ENCODE results near the gene SBSN.

SBSN gene

DNA sequence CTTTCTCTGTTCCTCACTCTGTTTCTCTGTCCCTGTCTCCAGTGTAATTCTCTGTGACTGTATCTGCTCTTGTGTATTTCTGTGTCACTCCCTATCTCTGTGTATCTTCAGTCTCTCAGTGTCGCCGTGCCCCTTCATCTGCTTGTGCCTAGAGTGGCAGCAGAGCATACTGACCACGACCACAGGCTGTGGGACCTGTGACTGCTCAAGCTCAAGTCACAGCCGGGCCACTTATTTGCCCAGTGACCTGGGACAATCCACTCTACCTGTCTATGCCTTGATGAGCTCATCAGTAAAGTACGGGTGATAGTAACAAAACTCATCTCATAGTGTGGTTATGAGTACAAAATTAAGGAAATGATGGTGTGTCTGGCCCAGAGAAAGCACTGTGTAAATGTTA, 26.0 kb upstream of the SBSN start:
- no peak for DNase-seq

DNA sequence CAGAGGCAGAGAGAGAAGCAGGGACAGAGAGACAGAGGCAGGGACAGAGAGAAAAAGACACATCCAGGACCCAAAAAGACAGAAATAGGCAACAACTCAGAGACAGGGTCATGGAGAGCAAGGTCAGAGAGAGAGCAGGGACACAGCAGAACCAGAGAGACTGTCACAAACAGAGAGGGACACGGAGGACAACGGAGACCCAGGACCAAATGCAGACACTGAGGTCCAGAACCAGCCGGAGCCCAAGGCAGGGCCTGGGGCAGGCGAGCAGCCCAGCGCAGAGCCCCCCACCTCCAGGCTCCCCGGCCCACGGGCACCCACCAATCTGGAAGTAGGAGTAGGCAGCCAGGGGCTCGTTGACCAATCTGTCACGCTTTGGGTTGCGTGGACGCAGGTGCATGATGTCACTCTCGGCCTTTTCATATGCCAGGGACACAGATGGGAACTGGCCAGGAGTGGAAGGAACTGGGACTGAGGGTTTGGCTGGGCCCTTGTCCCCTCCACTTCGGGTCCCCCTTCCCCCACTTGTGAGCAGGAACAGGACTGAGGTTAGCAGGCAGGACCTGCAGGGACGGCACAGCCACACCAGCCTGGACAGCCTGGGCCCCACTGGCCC, 25.4 kb upstream of the SBSN start:
- DNase-seq = no peak

DNA sequence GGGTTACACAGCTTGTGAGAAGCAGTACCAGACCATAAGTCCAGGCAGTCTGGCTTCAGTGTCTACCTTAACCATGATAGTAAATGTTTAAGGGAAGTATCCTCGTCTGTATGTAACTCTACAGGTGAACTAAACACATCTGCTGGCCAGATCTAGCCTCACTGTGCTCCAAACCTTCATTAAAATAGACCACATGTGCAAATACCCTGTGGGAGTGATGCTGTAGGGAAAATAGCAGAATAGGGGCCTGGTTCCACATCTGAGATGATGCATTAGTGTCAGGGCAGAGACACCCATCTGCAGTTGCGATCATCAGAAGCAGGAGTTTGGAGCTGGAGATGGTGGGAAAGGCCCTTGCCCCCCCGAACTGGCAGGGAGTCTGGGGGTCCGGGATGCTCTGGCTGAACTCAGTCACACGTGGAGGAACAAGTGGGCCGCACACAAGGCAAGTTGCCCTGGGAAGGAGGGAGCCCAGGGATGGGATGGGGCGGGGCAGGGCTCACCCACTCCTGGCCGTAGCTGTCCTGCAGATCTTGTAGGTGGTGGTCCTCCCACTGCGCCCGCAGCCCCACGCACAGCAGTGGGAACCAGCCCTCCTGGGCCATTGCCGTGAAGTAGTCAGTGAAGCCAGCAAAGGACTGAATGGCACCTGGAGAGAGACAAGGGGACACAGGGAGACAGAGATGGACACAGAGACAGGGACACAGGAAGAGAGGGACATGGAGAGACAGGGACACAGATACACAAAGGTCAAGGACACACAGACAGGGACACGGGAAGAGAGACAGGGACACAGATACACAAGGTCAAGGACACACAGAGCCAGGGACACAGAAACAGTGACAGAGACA, 24.6 kb upstream of the SBSN start:
- no peak for DNase-seq

DNA sequence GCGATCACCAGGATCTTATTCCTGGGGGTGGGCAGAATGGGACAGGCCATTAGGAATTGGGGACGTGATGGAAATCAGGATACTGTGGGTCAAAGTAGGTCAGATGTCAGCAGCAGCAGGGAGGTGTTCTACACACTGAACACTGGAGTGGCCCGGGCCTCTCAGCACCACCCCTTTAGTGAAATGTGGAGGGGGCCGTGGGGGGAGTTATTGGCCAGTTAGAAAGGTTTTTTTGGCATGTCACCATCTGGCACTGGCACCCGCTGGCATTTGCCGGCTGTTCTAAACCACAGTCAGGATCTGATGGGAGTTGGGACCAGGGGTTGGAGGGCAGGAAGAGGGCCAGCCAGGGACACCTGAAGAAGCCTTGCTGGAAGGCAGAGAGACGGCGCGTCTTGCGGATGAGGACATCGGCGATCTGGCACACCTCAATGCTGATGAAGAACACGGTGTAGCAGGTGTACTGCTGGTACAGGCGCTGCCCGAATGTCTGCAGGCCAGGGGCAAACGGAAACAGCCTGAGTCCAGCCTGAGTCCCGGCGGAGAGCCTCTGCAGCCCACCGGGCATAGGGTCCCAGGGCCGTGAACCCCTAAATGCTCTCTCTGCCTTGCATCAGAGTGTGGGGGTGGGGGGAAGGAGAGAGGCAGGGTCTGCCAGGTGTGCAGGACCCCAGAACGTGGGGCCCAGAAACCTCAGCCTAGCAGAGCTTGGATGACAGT, 23.1 kb upstream of the SBSN start:
- no peak for DNase-seq

DNA sequence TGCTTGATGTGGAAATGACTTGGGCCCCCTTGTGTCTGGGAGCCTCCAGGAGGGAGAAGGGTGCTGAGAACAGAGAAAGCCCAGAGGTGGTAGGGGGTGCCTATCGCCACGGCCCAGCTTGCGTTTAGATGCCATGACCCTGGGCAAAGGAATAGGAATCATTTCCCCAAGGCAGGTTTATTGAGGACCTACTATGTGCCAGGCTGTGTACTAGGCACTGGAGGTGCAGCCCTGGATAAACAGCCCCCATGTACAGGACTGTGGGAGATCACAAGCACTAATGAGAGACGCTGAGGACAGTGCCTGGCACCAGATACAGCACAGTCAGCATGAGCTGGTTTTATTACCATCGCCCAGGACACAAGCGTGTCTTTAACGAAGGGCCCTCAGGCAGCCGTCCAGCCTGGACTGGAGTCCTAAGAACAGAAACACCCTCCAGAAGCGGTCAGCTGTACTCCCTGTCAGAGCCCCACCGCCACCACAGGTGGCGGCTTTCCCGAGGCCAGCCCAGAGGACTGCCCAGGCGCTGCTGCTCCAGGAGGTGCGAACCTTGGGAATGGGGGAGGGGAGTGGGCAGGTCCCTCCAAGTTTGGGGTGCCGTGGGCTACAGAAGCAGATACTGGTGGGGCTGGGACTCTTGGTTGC, 21.9 kb upstream of the SBSN start:
- no peak for DNase-seq

DNA sequence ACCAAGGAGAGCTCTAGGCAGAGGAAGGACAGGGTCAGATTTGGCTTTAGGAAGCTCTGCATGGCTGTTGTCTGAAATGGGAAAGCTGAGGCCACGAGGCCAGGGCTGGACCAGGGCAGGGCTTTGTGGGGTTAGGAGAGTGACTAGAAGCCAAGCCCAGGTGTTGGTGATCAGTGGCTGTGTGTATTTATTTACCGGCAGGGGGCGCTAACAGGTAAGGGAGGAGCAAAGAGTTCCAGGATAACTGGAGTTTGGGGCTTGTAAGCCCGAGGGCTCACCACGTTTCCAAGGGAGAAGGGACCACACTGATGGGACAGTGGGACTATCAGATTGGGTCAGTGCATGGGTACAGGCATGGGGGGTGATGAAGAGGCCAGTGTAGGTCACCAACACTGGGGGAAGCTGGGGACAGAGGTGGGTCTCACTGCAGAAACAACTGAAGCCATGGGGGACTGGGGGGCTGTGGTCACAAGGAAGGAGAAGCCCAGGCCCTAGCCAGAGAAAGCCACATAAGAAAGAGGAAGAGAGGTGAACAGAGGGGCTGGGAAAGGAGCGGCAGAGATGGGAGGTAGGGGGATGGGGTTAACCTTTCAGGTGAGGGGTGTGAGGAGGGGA, 21.2 kb upstream of the SBSN start:
- peak; percentile 92 for DNase-seq

DNA sequence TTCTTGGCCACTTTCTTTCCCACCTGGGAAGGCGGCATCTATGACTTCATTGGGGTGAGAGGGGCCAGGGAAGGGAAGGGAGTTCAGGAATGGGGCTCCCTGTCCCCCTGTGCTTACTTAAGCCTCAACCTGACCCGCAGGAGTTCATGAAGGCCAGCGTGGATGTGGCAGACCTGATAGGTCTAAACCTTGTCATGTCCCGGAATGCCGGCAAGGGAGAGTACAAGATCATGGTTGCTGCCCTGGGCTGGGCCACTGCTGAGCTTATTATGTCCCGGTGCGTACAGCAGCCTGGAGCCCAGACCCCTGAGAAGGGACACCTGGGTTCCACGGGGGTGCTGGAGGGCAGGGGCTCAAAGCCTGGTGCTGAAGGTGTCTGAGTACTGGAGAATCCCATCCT, 18.4 kb upstream of the SBSN start:
- DNase-seq = no peak

DNA sequence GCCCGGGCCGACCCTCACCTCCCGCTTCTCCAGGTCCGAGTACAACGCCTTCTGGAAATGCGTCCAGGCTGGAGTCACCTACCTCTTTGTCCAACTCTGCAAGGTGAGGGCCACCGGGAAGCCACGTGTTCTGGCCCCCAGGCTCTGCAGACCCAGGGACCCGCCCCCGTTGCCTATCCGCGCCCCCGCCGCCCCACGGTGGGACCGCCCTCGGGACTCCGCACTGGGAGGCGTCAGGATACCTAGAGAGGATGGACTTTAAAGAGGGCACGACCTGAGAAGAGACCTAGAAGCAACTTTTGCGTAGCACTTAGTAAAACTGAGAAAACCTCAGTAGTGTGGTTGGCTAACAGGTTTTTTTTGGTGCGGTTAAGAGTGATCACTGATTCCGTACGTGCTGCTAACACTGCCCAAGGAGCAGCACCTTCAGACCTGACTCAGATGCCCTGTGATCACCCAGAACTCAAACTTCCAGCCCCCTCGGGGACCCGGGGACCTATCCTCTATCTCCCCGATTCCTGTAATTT, 17.8 kb upstream of the SBSN start:
- DNase-seq = peak; percentile 56

DNA sequence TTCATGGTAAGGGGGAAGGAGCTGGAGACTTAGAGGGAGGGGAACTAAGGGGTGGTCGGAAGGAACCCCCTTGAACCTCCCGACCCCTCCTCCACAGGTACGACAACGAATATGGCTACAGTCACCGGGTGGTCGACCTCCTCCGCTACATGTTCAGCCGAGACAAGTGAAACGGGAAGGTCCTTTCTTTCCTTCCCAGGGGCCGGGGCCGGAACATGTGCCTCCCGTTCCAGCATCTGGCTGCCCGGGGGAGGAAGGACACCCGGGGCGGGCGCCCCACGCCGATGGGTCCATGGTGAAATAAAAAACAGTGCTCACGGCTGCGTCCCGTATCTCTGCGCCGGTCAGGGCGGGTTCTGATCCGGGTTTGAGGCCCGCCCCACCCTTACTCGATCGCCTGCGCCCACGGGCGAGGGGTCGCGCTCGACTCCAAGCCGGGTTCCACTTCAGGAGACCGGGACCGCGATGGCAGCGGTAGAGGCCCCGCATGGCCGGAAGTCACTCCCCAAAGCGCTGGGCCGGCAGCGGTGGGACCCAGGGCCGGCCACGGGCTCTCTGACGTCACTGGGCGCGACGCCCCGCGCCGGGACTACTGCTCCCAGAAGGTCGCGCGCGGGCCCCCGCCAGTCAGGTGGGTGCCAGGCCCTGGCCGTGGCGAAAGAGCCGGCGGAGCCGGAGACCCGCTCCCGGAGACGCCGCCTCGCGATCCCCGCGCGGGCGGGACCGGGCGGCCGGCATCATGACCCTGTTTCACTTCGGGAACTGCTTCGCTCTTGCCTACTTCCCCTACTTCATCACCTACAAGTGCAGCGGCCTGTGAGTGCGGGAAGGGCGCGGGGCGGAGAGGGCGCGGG, 17.1 kb upstream of the SBSN start, which contains the start of gene TMEM147:
Gene TMEM147 (plus strand): TSS at position 626 of the 854 bp plus-strand sequence. CDS start 114 bp downstream, at position 740.
- peak; percentile 95 for DNase-seq

DNA sequence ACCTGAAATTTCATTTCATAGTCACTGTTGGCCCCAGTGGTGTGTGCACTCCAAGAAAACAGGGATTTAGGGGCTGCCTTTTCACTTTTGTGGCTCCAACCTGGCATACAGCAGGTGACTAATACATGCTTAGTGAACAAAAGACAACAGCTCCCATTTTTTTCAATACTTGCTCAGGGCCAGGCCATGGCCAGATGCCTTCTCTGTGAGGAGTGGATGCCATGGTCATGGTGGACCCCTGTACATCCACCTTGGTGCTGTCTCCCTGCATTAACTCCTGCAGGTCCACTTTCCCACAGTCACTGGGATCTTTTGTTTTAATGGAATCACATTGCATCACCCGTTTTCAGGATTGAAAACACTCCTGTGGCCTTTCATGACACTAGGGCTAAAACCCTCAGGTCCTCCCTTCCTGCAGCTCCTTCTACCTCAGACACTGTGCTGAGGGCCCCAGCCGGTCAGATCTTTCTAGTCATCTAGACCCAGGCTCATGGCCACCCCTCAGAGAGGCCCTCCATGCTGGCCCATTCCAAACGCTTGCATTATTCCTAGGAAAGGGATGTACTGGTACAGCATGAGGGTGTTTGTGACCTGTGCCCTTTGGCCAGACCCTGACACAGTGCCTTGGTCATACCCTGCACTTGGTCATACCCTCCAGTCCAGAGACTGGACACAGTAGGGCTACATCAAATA, 16.1 kb upstream of the SBSN start:
- no peak for DNase-seq

DNA sequence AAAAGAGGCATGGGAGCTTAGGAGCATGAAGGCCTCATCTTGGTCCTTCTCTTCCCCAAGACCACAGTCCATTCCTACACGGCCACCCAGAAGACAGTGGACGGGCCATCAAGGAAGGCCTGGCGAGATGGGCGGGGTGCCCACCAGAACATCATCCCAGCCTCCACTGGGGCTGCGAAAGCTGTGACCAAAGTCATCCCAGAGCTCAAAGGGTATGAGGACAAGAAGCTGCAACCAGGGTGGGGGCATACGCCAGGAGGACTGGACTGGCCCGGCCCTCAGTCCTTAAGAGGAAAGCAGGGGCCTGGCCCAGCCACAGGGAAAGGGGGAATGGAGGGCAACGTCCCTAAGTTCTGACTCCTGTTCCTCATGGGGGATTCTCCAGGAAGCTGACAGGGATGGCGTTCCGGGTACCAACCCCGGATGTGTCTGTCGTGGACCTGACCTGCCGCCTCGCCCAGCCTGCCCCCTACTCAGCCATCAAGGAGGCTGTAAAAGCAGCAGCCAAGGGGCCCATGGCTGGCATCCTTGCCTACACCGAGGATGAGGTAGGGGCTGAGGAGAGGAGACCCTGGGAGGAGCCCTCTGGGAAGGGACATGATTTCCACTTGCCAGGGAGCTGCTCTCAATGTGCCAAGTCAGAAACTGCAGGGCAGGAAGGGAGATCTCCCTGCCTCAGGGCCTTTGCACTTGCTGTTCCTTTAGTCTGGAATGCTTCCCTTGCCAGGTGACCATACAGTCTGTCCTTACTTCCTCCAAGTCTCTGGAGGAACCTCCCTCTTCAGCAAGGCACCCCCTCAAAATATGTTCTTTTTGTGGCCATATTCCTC, 15.4 kb upstream of the SBSN start:
- no peak for DNase-seq

DNA sequence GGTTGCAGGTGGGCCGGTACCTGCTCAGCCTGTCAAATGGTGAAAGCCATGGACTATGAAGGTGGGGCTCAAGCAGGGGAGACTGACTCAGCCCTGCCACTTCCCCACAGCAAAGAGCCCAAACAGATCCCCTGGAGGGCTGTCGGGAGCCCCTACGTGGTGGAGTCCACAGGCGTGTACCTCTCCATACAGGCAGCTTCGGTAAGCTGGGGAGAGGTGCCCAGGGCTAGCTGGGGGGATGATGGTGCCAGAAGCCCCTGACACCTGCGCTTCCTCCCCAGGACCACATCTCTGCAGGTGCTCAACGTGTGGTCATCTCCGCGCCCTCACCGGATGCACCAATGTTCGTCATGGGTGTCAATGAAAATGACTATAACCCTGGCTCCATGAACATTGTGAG, 14.1 kb upstream of the SBSN start:
- DNase-seq = no peak

DNA sequence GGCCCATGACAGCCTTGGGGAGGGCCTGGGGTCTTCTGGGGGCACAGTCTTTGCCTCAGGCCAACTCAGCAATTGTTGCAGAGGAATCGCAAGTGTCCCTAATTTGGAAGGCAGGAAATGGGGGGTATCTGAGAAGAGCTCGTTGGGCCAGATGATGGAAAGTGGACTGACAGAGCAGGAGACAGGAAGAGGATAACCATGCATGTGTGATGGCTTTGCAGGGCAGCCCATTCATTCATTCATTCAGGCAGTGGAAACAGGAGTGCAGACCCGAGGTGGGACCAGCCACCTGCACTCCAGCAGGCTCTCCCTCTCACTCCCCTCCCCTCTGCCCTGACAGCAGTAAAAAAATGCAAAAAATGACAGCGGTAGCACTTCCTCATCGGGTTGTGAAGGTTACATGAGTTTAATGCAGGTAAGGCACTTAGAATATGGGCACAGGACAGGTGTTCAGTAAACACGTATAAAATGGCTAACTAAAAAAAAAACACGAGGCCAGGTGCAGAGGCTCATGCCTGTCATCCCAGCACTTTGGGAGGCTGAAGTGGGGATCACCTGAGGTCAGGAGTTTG, 12.3 kb upstream of the SBSN start:
- no peak for DNase-seq

DNA sequence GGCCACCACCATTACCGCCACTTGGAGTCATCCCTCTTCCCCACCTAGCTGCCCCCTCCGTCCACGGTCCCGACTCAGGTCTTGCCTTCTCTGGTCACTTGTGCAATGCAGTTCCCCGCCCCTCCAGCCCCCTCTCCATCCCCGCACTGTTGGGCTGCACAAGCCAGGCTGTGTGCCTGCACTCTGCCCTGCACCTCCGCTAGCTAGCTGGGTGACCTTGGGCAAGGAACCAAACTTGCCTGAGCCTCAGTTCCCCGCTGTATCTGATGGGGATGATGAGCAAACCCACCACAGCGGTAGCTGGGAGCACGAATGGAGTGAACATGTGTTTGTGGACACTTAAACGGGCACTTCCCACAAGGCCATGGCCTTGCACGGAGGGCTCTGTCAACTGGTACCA, 11.7 kb upstream of the SBSN start:
- DNase-seq = no peak

DNA sequence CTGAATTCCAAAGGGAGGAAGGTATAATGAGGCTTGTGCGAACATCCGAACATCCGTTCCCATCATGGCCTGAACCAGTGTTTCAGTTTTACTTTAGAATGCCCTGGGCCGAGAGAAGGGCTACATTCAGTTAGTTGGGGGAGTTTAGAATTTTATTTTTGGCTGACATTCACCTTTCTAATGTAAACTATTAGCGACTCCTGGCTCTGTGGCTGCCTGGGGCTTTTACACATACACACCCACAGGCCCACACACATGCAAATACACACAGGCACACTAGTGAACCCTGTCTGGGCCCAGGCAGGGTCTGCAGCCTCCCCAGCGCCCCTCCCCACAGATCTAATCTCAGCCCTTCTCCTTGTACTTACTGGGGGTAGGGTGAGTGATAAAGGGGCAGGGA, 11.2 kb upstream of the SBSN start:
- no peak for DNase-seq

DNA sequence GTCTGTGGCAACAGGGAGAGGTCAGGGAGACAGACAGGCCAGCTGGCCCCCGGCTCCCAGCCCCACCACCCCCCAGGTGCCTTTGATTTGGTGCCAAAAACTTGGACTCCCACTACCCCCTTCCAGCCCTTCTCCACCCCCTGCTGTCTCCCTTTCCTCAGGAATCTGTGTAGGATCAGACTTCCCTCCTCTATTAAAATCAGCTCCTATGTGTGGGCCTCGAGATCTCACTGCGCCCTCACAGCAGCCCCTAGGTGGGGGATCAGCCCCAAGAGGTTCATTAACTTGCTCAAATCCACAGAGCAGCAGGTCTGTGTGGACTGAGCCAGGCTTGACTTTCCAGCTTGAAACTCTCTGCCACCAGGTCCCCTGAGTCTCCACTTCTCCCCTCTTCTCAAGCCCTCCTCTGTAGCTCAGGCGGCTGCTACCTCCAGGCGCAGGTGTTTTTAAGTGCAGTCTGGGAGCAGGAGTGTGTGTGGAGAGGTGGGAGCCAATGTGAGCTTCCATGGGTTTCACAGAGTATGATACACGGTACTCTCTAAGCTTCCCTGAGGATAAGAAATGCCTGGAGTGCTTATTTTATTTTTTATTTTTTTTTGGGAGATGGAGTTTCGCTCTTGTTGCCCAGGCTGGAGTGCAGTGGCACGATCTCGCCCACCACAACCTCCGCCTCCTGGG, 6.8 kb upstream of the SBSN start:
- DNase-seq = no peak

DNA sequence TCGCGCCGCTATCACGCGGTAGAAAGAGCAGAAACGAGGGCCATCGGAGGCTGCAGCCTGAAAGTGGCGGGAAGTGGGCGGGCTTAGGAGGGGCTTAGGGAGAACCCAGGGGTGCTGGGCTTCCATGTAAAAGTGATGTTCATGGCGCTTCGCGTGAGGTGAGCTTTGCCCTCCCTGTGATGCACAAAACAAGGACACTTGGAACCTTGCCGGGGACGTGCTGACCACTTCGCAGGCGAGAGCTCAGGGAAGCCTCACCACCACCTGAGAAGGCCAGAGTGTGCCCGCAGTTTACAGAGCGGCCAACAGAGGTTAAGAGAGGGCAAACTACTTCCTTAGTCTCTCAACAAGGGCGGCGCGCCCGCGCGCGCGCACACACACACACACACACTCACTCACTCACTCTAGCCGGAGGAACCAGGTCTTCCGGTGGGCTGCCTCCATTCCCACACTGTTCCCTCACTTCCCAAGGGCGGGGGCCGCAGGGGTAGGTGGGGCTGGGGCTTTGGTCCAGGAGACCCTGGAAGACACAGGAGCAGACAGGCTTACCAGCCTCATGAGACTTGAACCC, 5.8 kb upstream of the SBSN start:
- DNase-seq = no peak

DNA sequence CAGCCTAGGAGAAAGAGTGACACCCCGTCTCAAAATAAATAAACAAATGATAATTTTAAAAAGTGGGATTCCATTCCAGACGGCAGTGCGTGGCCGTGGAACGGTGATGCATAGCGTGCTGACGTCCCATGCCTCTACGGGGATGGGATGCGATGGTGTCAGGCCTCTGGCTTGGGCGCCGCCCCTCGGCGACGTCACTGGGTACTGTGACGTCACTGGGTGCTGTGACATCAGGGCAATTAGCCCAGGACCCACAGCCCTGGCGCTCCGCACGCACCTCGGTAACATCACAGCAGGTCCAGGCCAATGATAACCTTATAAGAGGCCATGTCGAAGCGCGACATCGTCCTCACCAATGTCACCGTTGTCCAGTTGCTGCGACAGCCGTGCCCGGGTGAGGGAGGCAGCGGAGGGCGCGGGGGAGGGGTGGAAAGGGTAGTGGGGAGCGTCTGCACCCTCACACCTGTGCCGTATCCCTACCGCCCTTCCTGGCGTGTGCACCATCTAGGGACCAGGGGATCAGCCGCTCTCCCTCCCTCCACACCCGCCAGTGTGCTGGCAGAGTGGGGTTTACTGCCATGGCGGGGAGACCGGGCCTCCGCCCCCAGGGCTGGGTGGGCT, 5.2 kb upstream of the SBSN start, which contains the start of gene GAPDHS:
Gene GAPDHS (plus strand): TSS at position 256 of the 621 bp plus-strand sequence. CDS start 72 bp downstream, at position 328.
- no peak for DNase-seq

Measured in NCI-H82 (cell line).